Ascending aorta (tissue), 2 donors: ENCODE measurements around the gene ZNF786. TPM values are rescaled to one million over a fixed set of nuclear protein-coding genes. Genes with fewer than 3 reads are reported as not detected.

Experiments used
- DNase-seq, 2 donors: peaks; one replicate each; pipeline ENCODE4 v3.0.0-alpha.2; 2019; ENCODE audit warnings: low spot score in 2 of 2
- H3K27ac ChIP-seq, 2 donors: fragments of 200-600 bp; sonication (generic); one replicate each; pipeline ENCODE4 v1.5.1; 2016 to 2017; ENCODE audit warnings: mild to moderate bottlenecking in 1 of 2
- H3K27me3 ChIP-seq: fragments of 200-600 bp; sonication (generic); one replicate; pipeline ENCODE4 v1.5.1; 2017
- H3K36me3 ChIP-seq, 2 donors: fragments of 200-600 bp; sonication (generic); one replicate each; pipeline ENCODE4 v1.5.1; 2016
- H3K4me1 ChIP-seq, 2 donors: fragments of 200-600 bp; sonication (generic); one replicate each; pipeline ENCODE4 v1.5.1; 2016 to 2017; ENCODE audit warnings: mild to moderate bottlenecking in 1 of 2
- H3K4me3 ChIP-seq, 2 donors: fragments of 200-600 bp; sonication (generic); one replicate each; pipeline ENCODE4 v1.5.1; 2016 to 2017; ENCODE audit warnings: mild to moderate bottlenecking in 1 of 2
- H3K9me3 ChIP-seq, 2 donors: fragments of 200-600 bp; sonication (generic); one replicate each; pipeline ENCODE4 v1.5.1; 2016
- intact Hi-C: fragments of 100-400 bp; cut with DNase I; formaldehyde crosslinking; loops from one replicate; pipeline ENCODE4 v1.15.1; 2023
- total RNA-seq: library from RNA; depleted of rRNA; stranded (reverse); fragments of >200 nt; gene quantifications from one replicate; pipeline ENCODE4 v1.1.0, GENCODE V29; 2016
- TF ChIP-seq, protein P1 (sequence below), 3 experiments: fragments of 200-600 bp in 2 of 3; fragments of 450-650 bp in 1 of 3; sonication (generic) in 2 of 3; IDR thresholded peaks; one replicate each; pipeline ENCODE4 v1.5.1; 2016 to 2019; ENCODE audit warnings: antibody characterized with exemption in 3 of 3, mild to moderate bottlenecking in 1 of 3, moderate library complexity in 1 of 3

ZNF786 gene
- total RNA-seq, 1 donor from 2014 or later: 8.4 TPM

DNA sequence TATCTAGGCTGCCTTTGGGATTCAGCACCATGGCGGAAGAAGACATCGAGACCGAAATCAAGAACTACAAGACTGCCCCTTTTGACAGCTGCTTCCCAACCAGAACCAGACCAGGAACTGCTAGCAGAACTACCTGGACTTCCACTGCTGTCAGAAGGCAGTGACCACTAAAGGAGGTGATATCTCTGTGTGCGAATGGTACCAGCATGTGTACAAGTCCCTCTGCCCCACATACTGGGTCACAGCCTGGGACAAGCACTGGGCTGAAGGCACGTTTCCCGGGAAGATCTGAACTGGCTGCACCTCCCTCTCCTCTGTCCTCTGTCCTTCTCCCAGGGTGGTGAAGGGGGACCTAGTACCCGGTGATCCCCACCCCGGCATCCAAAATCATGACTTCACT is 36.6 kb downstream of the ZNF786 start:
- Histone ChIP-seq H3K9me3 (no peaks in the 10 kb centered on the region), H3K27me3 (no peaks in the 10 kb centered on the region), H3K4me3 (no peak overlapping the region), H3K4me1 (no peaks in the 10 kb centered on the region), H3K27ac (no peak overlapping the region), H3K36me3 (no peaks in the 10 kb centered on the region)
- no peak for DNase-seq
- intact Hi-C loops: no loop called here
- TF ChIP-seq, protein P1, sequence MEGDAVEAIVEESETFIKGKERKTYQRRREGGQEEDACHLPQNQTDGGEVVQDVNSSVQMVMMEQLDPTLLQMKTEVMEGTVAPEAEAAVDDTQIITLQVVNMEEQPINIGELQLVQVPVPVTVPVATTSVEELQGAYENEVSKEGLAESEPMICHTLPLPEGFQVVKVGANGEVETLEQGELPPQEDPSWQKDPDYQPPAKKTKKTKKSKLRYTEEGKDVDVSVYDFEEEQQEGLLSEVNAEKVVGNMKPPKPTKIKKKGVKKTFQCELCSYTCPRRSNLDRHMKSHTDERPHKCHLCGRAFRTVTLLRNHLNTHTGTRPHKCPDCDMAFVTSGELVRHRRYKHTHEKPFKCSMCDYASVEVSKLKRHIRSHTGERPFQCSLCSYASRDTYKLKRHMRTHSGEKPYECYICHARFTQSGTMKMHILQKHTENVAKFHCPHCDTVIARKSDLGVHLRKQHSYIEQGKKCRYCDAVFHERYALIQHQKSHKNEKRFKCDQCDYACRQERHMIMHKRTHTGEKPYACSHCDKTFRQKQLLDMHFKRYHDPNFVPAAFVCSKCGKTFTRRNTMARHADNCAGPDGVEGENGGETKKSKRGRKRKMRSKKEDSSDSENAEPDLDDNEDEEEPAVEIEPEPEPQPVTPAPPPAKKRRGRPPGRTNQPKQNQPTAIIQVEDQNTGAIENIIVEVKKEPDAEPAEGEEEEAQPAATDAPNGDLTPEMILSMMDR (IDR thresholded peaks at IDR 0.05): no peak

DNA sequence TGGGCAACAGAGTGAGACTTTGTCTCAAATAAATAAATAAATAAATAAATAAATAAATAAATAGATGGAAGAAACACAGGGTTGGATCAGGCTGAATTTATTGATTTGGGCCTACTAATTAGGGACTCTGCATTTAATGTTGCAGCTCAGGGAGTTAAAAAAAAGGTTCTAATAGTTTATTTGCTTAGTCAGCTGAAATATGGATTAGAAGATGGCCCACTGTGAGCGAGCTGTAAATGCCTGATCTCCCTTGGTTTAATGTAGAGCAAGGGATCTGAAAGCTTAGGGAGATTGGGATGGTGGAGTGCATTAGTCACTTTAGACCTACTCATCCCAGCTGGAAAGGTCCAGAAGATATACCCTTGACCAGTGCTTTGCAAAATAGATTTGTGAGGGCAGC is 37.1 kb downstream of the ZNF786 start:
- TF ChIP-seq, protein P1 (IDR thresholded peaks at IDR 0.05): no peak
- no peaks in the 10 kb centered on the region for H3K4me1 ChIP-seq
- no peaks in the 10 kb centered on the region for H3K27me3 ChIP-seq
- no peaks in the 10 kb centered on the region for H3K36me3 ChIP-seq
- H3K27ac ChIP-seq: no peak overlapping the region
- DNase-seq: no peak
- intact Hi-C loops: no loop called here
- H3K4me3 ChIP-seq: no peak overlapping the region
- no peaks in the 10 kb centered on the region for H3K9me3 ChIP-seq

DNA sequence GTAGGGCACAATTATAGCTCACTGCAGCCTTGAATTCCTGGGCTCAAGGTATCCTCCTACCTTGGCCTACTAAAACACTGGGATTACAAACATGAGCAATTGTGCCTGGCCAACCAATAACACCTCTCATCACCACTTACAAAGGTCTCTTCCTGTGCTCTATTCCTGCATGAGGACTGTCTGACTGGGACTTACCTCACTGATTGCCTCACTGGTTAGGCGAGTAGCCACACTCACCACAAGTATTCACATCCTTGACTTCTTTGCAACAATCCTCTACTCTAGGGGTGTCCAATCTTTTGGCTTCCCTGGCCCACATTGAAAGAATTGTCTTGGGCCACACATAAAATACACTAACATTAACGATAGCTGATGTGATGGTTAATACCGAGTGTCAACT is 39.6 kb downstream of the ZNF786 start:
- DNase-seq: no peak
- H3K4me1 ChIP-seq: no peaks in the 10 kb centered on the region
- H3K36me3 ChIP-seq: no peaks in the 10 kb centered on the region
- no peak overlapping the region for H3K27ac ChIP-seq
- H3K9me3 ChIP-seq: no peaks in the 10 kb centered on the region
- TF ChIP-seq, protein P1 (IDR thresholded peaks at IDR 0.05): no peak
- intact Hi-C loops: no loop called here
- no peaks in the 10 kb centered on the region for H3K27me3 ChIP-seq
- H3K4me3 ChIP-seq: no peak overlapping the region

- H3K36me3 ChIP-seq: no peaks in the 10 kb centered on the region
- no peaks in the 10 kb centered on the region for H3K9me3 ChIP-seq
- no peaks in the 10 kb centered on the region for H3K4me1 ChIP-seq
- DNase-seq: no peak
- intact Hi-C loops: no loop called here
- TF ChIP-seq, protein P1 (IDR thresholded peaks at IDR 0.05): no peak
- H3K27ac ChIP-seq: no peak overlapping the region
- no peak overlapping the region for H3K4me3 ChIP-seq
- no peaks in the 10 kb centered on the region for H3K27me3 ChIP-seq
Measured at GRCh38 chr7:149048805-149049204, 41.7 kb downstream of the ZNF786 start.

GRCh38 chr7:149046416-149046815 is 44.1 kb downstream of the ZNF786 start:
- DNase-seq: no peak
- no peaks in the 10 kb centered on the region for H3K36me3 ChIP-seq
- no peaks in the 10 kb centered on the region for H3K9me3 ChIP-seq
- TF ChIP-seq, protein P1 (IDR thresholded peaks at IDR 0.05): no peak
- intact Hi-C loops: no loop called here
- H3K27me3 ChIP-seq: no peaks in the 10 kb centered on the region
- no peak overlapping the region for H3K27ac ChIP-seq
- no peaks in the 10 kb centered on the region for H3K4me1 ChIP-seq
- H3K4me3 ChIP-seq: no peak overlapping the region

- Histone ChIP-seq H3K9me3 (no peaks in the 10 kb centered on the region), H3K36me3 (no peaks in the 10 kb centered on the region), H3K27me3 (no peaks in the 10 kb centered on the region), H3K27ac (no peak overlapping the region), H3K4me1 (no peaks in the 10 kb centered on the region), H3K4me3 (no peak overlapping the region)
- TF ChIP-seq, protein P1 (IDR thresholded peaks at IDR 0.05): no peak
- intact Hi-C loops: no loop called here
- DNase-seq: no peak
Measured at GRCh38 chr7:149043936-149044335, 46.6 kb downstream of the ZNF786 start.
